ENCODE data around the gene AGRP. TPM values are rescaled to one million over a fixed set of nuclear protein-coding genes. Genes with fewer than 3 reads are reported as not detected.

Gene AGRP
- polyA plus RNA-seq, 1 donor (not counting 4 experiments of a cell fraction or from before 2014, with no cell fraction given), result not detected

- TF ChIP-seq EZH2 (IDR thresholded peaks at IDR 0.05; ENCODE audit: low read length), result no peak
- TF ChIP-seq CTCF (optimal IDR thresholded peaks at IDR 0.05 in 1 of 3, IDR thresholded peaks at IDR 0.05 in 1 of 3, conservative IDR thresholded peaks at IDR 0.05 in 1 of 3; ENCODE audit: extremely low read depth in 1 of 3, insufficient read depth in 2 of 3, low read length in 3 of 3), result no peak
Measured at GRCh38 chr16:67506468-67506867, 23.1 kb upstream of the AGRP start.

GRCh38 chr16:67504031-67505021 lies 21.0 kb upstream of the AGRP start:
- dilution Hi-C loops (cut with MboI; ENCODE audit: extremely low pct_ligation_motif_present, low sequenced_read_pairs), result no loop called here
- no peak overlapping the region for H3K4me2 ChIP-seq (ENCODE audit: control insufficient read depth, extremely low read depth, insufficient read depth, low read depth, low read length)
- no peaks in the 10 kb centered on the region for H3K9me3 ChIP-seq (ENCODE audit: control insufficient read depth, low read depth, low read length)
- no peak overlapping the region for H2AFZ ChIP-seq (ENCODE audit: control insufficient read depth, low read length)
- TF ChIP-seq EZH2 (IDR thresholded peaks at IDR 0.05; ENCODE audit: low read length) (no peak), CTCF (optimal IDR thresholded peaks at IDR 0.05 in 1 of 3, IDR thresholded peaks at IDR 0.05 in 1 of 3, conservative IDR thresholded peaks at IDR 0.05 in 1 of 3; ENCODE audit: extremely low read depth in 1 of 3, insufficient read depth in 2 of 3, low read length in 3 of 3) (no peak)
- H3K27ac ChIP-seq (ENCODE audit: control insufficient read depth, insufficient read depth, low read length), result no peak overlapping the region
- H4K20me1 ChIP-seq (ENCODE audit: control insufficient read depth, extremely low read depth, insufficient read depth, low read length), result no peaks in the 10 kb centered on the region
- H3K36me3 ChIP-seq (ENCODE audit: control insufficient read depth in 2 of 2, extremely low read depth in 1 of 2, insufficient read depth in 2 of 2, low read length in 2 of 2), result no peaks in the 10 kb centered on the region
- H3K79me2 ChIP-seq (ENCODE audit: control insufficient read depth, insufficient read depth, low read length), result no peaks in the 10 kb centered on the region
- H3K9me1 ChIP-seq (ENCODE audit: control insufficient read depth, extremely low read depth, insufficient read depth, low read length), result no peaks in the 10 kb centered on the region
- no peak overlapping the region for H3K9ac ChIP-seq (ENCODE audit: control insufficient read depth, extremely low read depth, insufficient read depth, low read length)
- DNase-seq (ENCODE audit: low read depth, low spot score) (no peak), FAIRE-seq (no peak)
- no peak overlapping the region for H3K4me3 ChIP-seq (ENCODE audit: control insufficient read depth in 2 of 3, extremely low read depth in 1 of 3, insufficient read depth in 2 of 3, low read depth in 1 of 3, low read length in 3 of 3)
- H3K27me3 ChIP-seq (ENCODE audit: control insufficient read depth, extremely low read depth, insufficient read depth, low read length), result no peaks in the 10 kb centered on the region
- H3K4me1 ChIP-seq (ENCODE audit: control insufficient read depth, extremely low read depth, insufficient read depth, low read length), result no peaks in the 10 kb centered on the region

More at GRCh38 chr16:67506468-67506867, 23.1 kb upstream of the AGRP start:
- H3K27me3 ChIP-seq (ENCODE audit: control insufficient read depth, extremely low read depth, insufficient read depth, low read length), result no peaks in the 10 kb centered on the region
- no peaks in the 10 kb centered on the region for H3K4me1 ChIP-seq (ENCODE audit: control insufficient read depth, extremely low read depth, insufficient read depth, low read length)
- H3K4me3 ChIP-seq (ENCODE audit: control insufficient read depth in 2 of 3, extremely low read depth in 1 of 3, insufficient read depth in 2 of 3, low read depth in 1 of 3, low read length in 3 of 3), result no peak overlapping the region
- H3K9me1 ChIP-seq (ENCODE audit: control insufficient read depth, extremely low read depth, insufficient read depth, low read length), result no peaks in the 10 kb centered on the region
- no peak overlapping the region for H3K27ac ChIP-seq (ENCODE audit: control insufficient read depth, insufficient read depth, low read length)
- H4K20me1 ChIP-seq (ENCODE audit: control insufficient read depth, extremely low read depth, insufficient read depth, low read length), result no peaks in the 10 kb centered on the region
- no peaks in the 10 kb centered on the region for H3K9me3 ChIP-seq (ENCODE audit: control insufficient read depth, low read depth, low read length)
- DNase-seq (ENCODE audit: low read depth, low spot score), result no peak
- H3K4me2 ChIP-seq (ENCODE audit: control insufficient read depth, extremely low read depth, insufficient read depth, low read depth, low read length), result no peak overlapping the region
- no peak overlapping the region for H2AFZ ChIP-seq (ENCODE audit: control insufficient read depth, low read length)
- H3K79me2 ChIP-seq (ENCODE audit: control insufficient read depth, insufficient read depth, low read length), result no peaks in the 10 kb centered on the region
- FAIRE-seq, result no peak
- dilution Hi-C loops (cut with MboI; ENCODE audit: extremely low pct_ligation_motif_present, low sequenced_read_pairs), result no loop called here
- no peak overlapping the region for H3K9ac ChIP-seq (ENCODE audit: control insufficient read depth, extremely low read depth, insufficient read depth, low read length)
- no peaks in the 10 kb centered on the region for H3K36me3 ChIP-seq (ENCODE audit: control insufficient read depth in 2 of 2, extremely low read depth in 1 of 2, insufficient read depth in 2 of 2, low read length in 2 of 2)

All from keratinocyte (primary cell).